GM10248 (cell line): ENCODE results near the gene SLC1A2.

Experiments
- CTCF ChIA-PET: fragments of 300-600 bp; sonication (Branson Sonifier 250); formaldehyde crosslinking; extraction: SDS; loops from one replicate; lab custom pipeline; 2021; ENCODE audit warnings: antibody characterized with exemption; lab: Yijun Ruan, JAX
- POLR2A ChIA-PET: fragments of 350-650 bp; sonication (Branson Sonifier 250); formaldehyde crosslinking; extraction: SDS; loops from one replicate; lab custom pipeline; 2020; ENCODE audit warnings: antibody characterized with exemption; lab: Yijun Ruan, JAX
- DNase-seq: peaks from one replicate; pipeline ENCODE4 v3.0.0; 2012; ENCODE audit errors: extremely low spot score
- TF ChIP-seq, protein P1 (sequence below): IDR thresholded peaks from 2 replicates; pipeline ENCODE4 v1.5.1; 2012; ENCODE audit warnings: mild to moderate bottlenecking, low read depth; ENCODE audit errors: extremely low read depth, missing control alignments, control extremely low read depth

SLC1A2 gene

DNA sequence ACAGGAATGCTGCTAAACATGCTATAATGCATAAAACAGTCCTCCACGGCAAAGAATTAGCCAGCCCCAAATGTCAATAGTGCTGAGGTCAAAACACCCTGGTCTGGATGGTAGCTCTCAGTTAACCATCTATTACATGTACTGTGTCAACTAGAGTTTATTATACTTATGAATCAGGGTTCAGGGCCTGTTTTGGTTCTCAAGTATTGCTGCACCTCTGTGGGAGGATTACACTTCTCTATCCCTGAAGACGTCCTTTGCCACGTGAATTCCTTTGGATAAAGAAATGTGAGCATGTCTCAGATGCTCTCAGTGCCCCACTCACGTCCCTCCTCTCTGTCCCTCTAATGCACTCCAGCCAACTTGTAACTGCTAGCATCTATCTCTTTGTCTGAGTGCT, 53.4 kb downstream of the SLC1A2 start:
- POLR2A ChIA-PET: no interaction called here
- TF ChIP-seq, protein P1, sequence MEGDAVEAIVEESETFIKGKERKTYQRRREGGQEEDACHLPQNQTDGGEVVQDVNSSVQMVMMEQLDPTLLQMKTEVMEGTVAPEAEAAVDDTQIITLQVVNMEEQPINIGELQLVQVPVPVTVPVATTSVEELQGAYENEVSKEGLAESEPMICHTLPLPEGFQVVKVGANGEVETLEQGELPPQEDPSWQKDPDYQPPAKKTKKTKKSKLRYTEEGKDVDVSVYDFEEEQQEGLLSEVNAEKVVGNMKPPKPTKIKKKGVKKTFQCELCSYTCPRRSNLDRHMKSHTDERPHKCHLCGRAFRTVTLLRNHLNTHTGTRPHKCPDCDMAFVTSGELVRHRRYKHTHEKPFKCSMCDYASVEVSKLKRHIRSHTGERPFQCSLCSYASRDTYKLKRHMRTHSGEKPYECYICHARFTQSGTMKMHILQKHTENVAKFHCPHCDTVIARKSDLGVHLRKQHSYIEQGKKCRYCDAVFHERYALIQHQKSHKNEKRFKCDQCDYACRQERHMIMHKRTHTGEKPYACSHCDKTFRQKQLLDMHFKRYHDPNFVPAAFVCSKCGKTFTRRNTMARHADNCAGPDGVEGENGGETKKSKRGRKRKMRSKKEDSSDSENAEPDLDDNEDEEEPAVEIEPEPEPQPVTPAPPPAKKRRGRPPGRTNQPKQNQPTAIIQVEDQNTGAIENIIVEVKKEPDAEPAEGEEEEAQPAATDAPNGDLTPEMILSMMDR: no peak
- CTCF ChIA-PET: interaction anchor here (1.9 to 3.9 kb wide), 2 partner anchors 11 to 14 kb away, joined by 5 to 33 read pairs; no protein-coding TSS in a partner anchor
- no peak for DNase-seq

DNA sequence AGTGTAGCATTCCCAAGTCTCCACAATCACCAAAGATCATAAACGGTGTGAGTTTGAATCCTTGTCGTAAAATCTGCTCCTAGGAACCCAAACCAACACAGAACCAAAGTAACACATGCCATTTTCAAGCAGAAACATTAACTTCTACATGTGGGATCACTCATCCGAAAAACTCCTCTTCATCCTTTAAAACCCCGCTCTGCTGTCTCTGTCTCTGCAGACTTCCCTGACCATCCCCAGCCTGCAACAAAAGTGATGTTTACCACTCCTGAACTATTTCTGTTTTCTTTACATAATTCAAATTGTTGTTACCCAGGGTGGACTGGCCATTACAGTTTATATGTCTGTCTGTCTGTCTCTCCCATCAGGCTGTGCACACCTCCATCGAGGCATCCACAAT, 54.0 kb downstream of the SLC1A2 start:
- POLR2A ChIA-PET: no interaction called here
- DNase-seq: no peak
- TF ChIP-seq, protein P1: no peak
- CTCF ChIA-PET: interaction anchor here (1.1 to 1.9 kb wide), 2 partner anchors 8 to 10 kb away, joined by 5 read pairs; no protein-coding TSS in a partner anchor

DNA sequence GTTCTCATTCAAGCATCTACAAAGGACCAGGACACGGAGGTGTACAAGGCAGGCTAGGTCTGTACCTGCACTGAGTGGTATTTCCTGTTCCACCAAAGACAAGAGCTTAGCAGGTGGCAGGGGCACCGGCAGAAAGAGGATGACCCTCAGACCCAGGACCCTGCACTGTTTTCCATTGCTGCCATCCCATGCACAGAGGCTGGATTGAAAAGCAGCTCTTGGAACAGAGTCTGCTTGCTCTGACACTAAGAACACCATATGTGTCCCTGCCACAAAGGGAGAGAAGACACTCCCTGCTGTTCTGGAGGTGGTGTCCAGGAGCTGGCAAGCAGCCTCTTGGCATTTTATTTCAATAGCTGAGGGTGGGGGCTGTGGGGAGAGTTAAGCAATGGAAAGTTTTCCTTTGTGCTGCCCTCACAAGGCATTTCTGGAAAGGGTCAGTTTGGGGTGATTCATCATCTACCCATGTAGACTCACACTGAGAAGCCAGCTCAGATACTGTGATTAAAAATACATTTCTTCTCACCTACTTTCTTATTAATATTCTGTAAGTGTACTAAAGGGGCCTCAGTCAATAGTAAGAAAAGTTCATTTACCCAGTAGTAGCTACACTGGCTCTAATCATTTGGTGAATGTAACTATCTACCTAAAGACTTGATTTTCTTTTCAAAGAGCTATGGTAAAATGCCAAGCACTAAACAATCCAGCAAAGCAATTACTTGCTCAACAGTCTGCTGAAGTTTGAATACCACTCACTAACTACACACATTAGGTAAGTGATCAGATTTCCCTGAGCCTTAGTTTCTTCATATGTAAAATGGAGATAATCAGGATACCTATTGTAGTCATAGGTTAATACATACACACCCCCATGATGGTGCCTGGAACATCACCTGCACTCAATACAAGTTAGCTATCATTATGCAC, 55.2 kb downstream of the SLC1A2 start:
- ChIA-PET POLR2A (no interaction called here), CTCF (interaction anchor here (0.8 to 2.1 kb wide), 9 partner anchors 10 to 471 kb away, joined by 3 to 17 read pairs (median 4); no protein-coding TSS in a partner anchor)
- TF ChIP-seq, protein P1: no peak
- DNase-seq: no peak

DNA sequence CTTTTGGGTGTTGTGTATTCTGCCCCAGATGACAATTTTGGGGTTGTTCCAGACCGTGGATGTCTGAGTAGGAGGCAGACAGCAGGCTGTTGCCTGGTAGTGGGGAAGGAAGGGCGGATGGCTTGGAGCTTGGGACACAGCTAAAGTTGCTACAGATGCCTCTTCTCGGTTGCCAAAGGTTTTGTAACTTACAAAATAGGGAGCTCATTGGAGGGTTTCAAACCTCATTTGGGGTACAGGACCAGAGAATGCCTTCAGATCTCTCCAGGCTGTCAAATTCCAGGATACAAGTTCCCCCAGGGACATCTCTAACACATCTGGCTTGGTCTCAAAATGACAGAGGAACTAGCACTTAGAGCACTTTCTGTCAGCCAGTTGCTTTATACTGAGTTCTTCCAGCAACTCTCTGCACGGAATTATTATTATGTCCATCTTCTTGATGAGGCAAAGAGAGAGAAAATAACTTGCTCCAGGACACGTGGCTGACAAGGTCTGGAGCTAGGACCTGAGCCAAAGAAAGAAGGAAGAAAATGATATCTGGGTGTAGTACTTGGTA, 56.0 kb downstream of the SLC1A2 start:
- DNase-seq: no peak
- ChIA-PET CTCF (interaction anchor here (1.0 to 2.1 kb wide), 6 partner anchors 14 to 470 kb away, joined by 3 to 17 read pairs (median 4); no protein-coding TSS in a partner anchor), POLR2A (no interaction called here)
- TF ChIP-seq, protein P1: no peak

DNA sequence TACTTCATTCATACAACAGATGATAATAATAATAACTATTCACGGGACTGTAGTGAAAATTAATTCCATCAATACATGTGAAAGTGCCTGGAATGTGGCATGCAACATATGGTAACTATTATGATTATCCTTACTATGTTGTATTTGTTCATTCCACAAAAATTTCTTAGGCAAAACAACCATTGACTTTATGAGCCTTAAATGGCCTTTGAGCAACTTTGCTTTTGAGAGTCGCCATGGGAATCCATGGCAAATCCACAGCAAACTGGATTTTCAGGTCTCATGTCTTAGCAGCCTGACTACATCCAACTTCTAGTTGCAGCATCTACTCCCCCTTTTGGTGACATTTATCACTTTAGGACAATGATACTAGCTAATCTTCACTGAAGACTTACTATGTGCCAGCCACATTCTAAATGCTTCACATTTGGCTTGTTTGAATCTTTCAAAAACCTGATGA, 56.8 kb downstream of the SLC1A2 start:
- no peak for DNase-seq
- ChIA-PET POLR2A (no interaction called here), CTCF (interaction anchor here (1.0 to 2.1 kb wide), 6 partner anchors 10 to 436 kb away, joined by 3 to 17 read pairs (median 4); no protein-coding TSS in a partner anchor)
- TF ChIP-seq, protein P1: no peak

DNA sequence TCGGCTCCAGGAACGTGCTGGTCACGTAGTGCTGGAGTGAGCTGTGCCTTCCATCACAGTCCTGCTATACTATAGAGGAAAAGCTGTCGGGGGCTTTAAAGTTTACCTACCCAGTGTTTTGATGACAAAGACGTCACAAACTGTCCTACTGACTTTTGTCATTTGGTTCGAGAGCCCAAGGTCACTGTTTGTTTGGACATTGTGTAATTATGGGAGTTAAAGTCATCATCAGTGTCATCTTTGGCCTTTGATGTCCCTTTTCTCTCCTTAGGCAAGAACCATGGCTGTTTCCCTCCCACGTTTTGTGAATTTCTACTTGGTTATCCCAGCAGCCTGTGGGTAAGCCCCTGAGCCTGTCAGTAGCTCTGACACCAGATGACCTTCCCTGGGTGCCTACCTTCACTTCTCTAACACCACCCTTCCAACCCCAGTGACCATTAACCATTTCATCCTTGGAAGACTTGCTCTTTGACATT, 59.3 kb downstream of the SLC1A2 start:
- CTCF ChIA-PET: interaction anchor here (0.6 to 2.1 kb wide), 6 partner anchors 11 to 127 kb away, joined by 3 to 9 read pairs (median 3); no protein-coding TSS in a partner anchor
- TF ChIP-seq, protein P1: no peak
- DNase-seq: no peak
- POLR2A ChIA-PET: no interaction called here
